Stimulated activated CD8-positive, alpha-beta memory T cell treated with anti-CD3 and anti-CD28 coated beads, Interleukin-15, amount 100 ng/mL, for 24 hours (primary cell): ENCODE measurements around the gene GPD1.

Experiments used
- DNase-seq: peaks from one replicate; pipeline ENCODE4 v3.0.0-alpha.2; 2020; ENCODE audit warnings: low read depth

The GPD1 gene

GRCh38 chr12:50101663-50102062 lies 2.1 kb upstream of the GPD1 start:
- no peak for DNase-seq

GRCh38 chr12:50102131-50102531 lies 1.7 kb upstream of the GPD1 start:
- DNase-seq, result no peak

- no peak for DNase-seq
Measured at GRCh38 chr12:50102646-50103309, 1.0 kb upstream of the GPD1 start.

DNA sequence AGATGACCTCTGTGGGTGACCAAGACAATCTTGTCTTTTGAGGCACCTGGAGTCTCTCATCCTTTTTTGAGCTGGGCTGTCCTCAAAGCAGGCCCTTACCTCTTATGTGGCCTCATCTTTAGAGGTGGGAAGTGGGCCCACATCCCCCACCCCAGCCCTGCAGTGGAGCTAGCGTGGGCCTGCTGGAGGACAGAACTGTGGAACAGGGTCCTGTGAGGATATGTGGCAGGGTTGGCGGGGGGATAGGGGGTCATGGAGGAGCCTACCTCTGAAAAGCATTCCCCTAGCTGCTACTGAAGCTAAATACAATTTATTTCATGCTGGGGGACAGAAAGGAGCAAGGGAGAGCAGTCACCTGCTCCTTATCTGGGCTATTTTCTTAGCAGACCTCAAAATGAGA lies 457 bp upstream of the GPD1 start:
- DNase-seq, result no peak

- DNase-seq, result no peak
Measured at GRCh38 chr12:50104417-50105366, 884 bp downstream of the GPD1 start.

DNA sequence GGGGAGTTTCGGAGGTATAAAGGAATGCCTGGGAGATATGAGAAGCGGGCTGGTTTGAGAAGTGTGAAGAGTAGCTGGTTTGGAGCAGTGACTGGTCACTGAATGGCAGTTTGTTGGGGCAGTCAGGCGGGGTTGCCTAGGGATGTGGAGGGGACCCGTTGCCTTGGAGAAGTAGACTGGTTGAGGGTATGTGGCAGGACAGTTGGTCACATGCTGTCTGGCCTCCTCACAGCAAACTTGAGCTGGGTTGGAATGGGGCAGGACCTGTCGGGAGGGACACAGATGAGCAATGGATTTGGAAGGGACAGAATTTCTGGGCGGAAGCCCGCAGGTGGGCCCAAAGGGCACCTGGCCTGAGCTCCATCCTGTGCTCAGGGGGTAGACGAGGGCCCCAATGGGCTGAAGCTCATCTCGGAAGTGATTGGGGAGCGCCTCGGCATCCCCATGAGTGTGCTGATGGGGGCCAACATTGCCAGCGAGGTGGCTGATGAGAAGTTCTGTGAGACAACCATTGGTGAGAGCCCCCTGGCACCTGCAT lies 2.2 kb downstream of the GPD1 start:
- no peak for DNase-seq

DNA sequence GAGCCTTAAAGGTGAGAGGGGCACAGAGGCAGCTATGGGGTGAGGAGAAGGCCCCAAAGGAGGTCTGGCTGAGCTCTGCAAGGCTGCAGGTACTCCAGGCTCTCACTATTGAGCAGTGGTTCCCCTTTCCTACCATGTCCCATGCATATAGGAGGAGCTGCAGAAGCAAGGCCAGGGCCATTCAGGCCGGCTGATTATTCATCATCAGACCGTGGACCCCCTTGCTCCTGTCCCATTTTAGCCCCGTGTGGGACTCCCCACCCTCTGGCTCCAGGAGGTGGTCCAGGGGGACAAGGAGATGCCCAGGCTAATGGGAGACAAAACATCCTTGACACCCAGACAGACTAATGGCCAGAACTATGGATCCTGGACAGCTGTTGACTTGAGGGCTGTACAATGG lies 3.1 kb downstream of the GPD1 start:
- no peak for DNase-seq

DNA sequence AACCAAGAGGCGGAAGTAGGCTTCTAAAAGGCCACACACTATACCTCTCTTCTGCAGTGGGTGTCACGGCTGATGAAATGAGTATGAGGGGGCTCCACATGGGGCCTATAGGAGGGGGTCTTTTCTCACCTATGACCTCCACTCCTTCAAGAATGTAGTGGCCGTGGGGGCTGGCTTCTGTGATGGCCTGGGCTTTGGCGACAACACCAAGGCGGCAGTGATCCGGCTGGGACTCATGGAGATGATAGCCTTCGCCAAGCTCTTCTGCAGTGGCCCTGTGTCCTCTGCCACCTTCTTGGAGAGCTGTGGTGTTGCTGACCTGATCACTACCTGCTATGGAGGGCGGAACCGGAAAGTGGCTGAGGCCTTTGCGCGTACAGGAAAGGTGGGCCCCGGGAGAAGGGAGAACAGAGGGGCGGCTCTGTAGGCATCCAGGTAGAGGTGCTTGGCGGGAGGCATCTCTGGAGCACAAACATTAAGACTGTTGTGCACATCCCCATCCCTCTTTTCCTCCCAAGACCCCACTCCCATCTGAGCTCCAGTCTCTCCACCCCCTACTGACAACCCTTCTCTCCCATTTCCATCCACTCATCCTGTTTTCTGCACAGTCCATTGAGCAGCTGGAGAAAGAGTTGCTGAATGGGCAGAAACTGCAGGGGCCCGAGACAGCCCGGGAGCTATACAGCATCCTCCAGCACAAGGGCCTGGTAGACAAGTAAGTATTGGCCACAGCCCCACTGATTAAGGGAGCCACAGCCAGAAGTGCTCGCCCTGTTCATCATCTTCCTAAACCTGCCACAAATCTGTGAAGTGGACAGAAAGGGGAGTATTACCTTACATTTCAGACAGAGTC lies 3.8 kb downstream of the GPD1 start:
- DNase-seq, result no peak

DNA sequence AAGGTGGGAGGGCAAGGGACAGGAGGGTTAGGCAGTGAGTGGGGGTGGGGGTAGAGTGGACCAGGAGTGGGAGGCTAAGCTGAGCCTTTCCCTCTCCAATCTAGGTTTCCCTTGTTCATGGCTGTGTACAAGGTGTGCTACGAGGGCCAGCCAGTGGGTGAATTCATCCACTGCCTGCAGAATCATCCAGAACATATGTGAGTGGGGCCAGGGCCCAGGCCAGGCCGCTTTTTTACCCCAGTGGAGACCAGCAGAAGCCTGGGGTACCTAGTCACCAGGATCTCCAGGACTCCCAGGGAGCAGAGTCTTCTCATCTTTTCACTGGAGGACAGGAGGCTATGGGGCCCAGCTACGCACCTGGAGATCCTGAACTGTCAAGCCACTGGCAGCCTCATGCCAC lies 5.5 kb downstream of the GPD1 start:
- DNase-seq, result no peak

GRCh38 chr12:50110127-50110761 lies 6.4 kb downstream of the GPD1 start:
- DNase-seq, result no peak

- no peak for DNase-seq
Measured at GRCh38 chr12:50110762-50111351, 7.0 kb downstream of the GPD1 start.

DNA sequence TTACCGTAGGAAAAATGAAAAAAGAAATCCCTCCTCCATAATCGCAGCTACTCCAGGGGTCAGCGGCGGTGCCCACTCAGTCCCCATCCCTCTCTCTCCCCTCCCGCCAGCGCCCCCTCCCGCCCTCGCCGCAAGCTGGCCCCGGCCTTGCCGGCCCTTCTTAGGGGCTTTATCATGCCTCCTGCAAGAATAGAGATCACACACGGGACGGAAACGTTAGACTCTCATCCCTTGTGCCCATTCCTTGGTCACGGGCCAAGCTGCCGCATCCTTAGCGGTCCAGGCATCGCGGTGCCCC lies 7.5 kb downstream of the GPD1 start:
- DNase-seq, result no peak

GRCh38 chr12:50111693-50112455 lies 8.1 kb downstream of the GPD1 start, which contains the start of gene COX14:
COX14 (plus strand) TSS chr12:50112236; CDS start chr12:50120044, 7,808 bp downstream.
- peak; percentile 97 for DNase-seq

DNA sequence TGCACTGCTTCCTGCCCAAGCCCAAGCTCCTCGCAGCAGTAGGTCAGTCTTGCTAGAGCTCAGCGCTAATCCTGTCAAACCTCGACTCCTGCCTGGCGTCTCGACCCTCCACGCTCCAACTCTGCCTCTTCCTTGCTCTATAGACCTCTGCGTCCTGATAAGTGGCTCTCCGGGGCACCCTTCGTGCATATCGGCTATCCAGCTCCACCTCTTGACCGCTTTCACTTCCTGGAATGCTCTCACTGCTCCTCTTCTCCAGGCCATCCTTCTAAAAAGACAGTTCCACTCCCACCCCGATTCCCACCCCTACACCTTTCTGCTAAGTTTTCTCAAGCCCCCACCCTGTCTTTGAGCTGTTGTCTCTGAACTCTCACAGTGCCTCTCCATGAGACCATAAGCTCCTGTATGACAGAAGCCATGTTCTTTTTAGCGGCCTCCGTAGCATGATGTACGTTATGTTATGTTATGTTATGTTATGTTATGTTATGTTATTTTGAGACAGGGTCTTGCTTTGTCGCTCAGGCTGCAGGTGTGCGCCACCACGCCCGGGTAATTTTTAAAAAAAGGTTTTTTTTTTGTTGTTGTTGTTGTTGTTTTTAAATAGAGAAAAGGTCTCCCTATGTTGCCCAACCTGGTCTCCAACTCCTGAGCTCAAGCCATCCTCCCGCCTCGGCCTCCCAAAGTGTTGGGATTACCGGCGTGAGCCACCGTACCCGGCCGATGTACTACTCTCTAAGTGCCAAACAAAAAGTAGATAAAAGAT lies 8.8 kb downstream of the GPD1 start:
- peak; percentile 13 for DNase-seq

DNA sequence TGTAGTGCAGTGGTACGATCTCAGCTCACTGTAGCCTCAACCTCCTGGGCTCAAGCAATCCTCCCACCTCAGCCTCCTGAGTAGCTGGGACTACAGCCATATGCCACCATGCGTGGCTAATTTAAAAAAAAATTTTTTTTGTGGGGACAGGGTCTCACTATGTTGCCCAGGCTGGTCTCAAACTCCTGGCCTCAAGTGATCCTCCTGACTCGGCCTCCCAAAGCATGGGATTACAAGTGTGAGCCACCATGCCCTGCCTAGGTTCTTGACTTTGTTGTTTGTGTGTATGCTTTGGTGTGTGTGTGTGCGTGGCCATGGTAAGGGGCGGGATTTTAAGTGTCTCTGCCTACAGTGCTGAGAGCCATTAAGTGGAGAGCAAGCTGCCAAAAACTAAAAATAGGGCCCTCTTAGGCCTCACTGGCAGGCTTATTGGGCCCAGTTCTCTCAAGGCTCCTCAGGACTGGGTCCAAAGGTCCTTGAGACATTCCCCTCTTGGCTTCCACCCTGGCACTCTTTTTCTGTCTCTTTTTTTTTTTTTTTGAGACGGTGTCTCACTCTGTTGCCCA lies 13.3 kb downstream of the GPD1 start:
- DNase-seq, result no peak

- DNase-seq, result no peak
Measured at GRCh38 chr12:50119387-50119786, 15.6 kb downstream of the GPD1 start.

DNA sequence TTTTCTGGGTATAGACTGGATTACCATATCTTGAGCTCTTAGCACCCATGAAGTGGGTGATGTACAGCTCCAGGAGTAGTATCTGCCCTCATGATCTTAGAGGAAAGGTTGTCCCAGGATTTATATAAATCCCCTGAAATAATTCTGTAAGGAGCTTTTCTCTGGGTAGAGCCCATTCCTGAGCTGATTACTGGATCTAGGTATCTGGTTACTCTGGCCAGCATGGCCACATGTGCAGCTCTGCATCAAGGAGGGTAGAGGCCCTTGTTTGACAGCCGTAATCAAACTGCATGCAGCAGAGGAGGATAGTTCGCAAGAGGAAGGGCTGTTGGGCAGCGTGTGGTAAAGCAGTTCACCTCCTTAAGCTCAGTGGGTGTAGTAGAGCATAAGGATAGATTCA lies 16.7 kb downstream of the GPD1 start:
- DNase-seq, result no peak

DNA sequence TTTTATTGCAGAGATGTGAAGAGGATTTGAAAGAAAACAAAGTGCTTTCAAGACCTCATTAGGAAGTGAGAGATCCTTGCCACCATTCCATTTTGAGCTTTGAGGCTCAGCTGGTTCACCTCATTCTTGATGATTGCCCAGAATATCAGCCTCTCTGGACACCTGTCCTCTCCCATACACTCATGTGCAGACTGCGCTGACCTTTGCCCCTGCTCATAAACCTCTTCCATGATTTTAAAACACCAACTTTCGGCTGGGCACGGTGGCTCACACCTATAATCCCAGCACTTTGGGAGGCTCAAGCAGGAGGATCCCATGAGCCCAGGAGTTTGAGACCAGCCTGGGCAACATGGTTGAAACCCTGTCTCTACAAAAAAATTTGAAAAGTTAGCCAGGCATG lies 17.1 kb downstream of the GPD1 start:
- no peak for DNase-seq

- DNase-seq, result no peak
Measured at GRCh38 chr12:50121641-50122040, 17.8 kb downstream of the GPD1 start.

GRCh38 chr12:50123203-50123602 lies 19.4 kb downstream of the GPD1 start:
- no peak for DNase-seq
